ENCODE data around the gene FRY. TPM values are rescaled to one million over a fixed set of nuclear protein-coding genes. Genes with fewer than 3 reads are reported as not detected.

Gene FRY
- total and polyA plus RNA-seq, 2 of the 13 experiments (the other 11 are each of a cell fraction or from before 2014, with no cell fraction given) = 8.2 to 13.1 TPM

DNA sequence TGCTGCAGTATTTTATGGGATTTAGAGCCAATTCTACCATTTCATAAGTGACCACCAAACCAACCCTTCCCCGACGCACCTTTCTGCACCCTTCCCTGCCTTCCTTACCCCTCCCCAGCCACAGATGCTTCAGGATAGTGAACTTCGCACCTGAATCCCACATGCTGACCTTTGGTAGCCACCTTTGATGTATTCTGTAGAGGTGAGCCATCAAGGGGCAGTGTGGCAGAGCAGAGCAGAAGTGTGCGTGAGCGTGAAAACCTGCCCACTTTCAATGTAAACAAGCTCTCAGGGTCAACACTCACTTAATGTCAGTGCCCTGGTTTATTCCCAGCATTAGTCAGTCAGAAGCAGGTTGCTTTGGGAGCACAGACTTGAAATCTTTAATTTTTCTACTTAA lies 107.7 kb downstream of the FRY start:
- in situ Hi-C loops (cut with HindIII; ENCODE audit: extremely low pct_ligation_motif_present, low pct_unique_long_range_greater_than_20kb) (loop anchor here (25.0 kb wide), 1 partner anchor 102 kb away; the partner anchor contains the start of gene FRY), intact Hi-C loops (cut with micrococcal nuclease; ENCODE audit: unreplicated experiment) (loop anchor here (1.0 kb wide), 1 partner anchor 108 kb away; the partner anchor contains the start of gene FRY)
- DNase-seq (ENCODE audit: low spot score) = peak; percentile 63
- Histone ChIP-seq H3K27ac (ENCODE audit: extremely low read length, insufficient read depth, low read length) (peak overlapping the region; percentile 45), H2AFZ (ENCODE audit: low read length) (no peak overlapping the region), H3K27me3 (ENCODE audit: control insufficient read depth in 1 of 2, insufficient read depth in 2 of 2, low read length in 2 of 2) (no peaks in the 10 kb centered on the region), H4K20me1 (ENCODE audit: insufficient read depth, low read length) (no peaks in the 10 kb centered on the region), H3K79me2 (ENCODE audit: insufficient read depth, low read length) (no peaks in the 10 kb centered on the region), H3K4me3 (replicated peaks in 1 of 3; ENCODE audit: insufficient read depth in 1 of 3, low read depth in 2 of 3, low read length in 3 of 3) (no peak overlapping the region), H3K9me3 (ENCODE audit: low read length) (no peaks in the 10 kb centered on the region), H3K4me1 (ENCODE audit: insufficient read depth, low read length) (peaks cover 74% of the 10 kb centered on the region), H3K4me2 (ENCODE audit: low read depth, low read length) (peak overlapping the region; percentile 41), H3K36me3 (replicated peaks in 1 of 2; ENCODE audit: control insufficient read depth in 1 of 2, insufficient read depth in 2 of 2, low read length in 2 of 2) (0 out of 5 replicates have a peak, but pooled peaks cover 0 to 2% of the 10 kb centered on the region in 2 experiments), H3K9ac (ENCODE audit: insufficient read depth, low read depth, low read length) (no peak overlapping the region)
- ATAC-seq = peak; percentile 45
- POLR2A ChIA-PET = no interaction called here
- 7% methylated on average over 5 of the region's 5 CpGs for WGBS (ENCODE audit: low lambda C conversion rate)
- CTCF ChIA-PET (ENCODE audit: low intra/inter-chr PET ratio, low total read pairs) = no interaction called here
- peak; percentile 81 for FAIRE-seq
- no TSS peak for BruUV-seq (replicated peaks)
- no peak for TF ChIP-seq ZNF431 (CRISPR knock-in tag; IDR thresholded peaks at IDR 0.05; ENCODE audit: borderline replicate concordance, low read depth)
- TF ChIP-seq FOXK1 (CRISPR knock-in tag; IDR thresholded peaks at IDR 0.05; ENCODE audit: borderline replicate concordance, low read depth) = peak; percentile 92
- no peak for TF ChIP-seq MEF2D (CRISPR knock-in tag; IDR thresholded peaks at IDR 0.05)
- no peak for TF ChIP-seq HNRNPL (IDR thresholded peaks at IDR 0.05; ENCODE audit: low read depth, low read length)
- no peak for TF ChIP-seq FOXK2 (IDR thresholded peaks at IDR 0.05)
- no peak for TF ChIP-seq CSRNP2 (CRISPR knock-in tag; conservative IDR thresholded peaks at IDR 0.05; ENCODE audit: low read depth)
- TF ChIP-seq ZFX (CRISPR knock-in tag; IDR thresholded peaks at IDR 0.05; ENCODE audit: low read depth) = 0 out of 2 replicates have a peak, but pooled peaks have one; percentile 22
- no peak for TF ChIP-seq MLLT10 (CRISPR knock-in tag; IDR thresholded peaks at IDR 0.05)
- no peak for TF ChIP-seq ZNF496 (CRISPR knock-in tag; IDR thresholded peaks at IDR 0.05; ENCODE audit: insufficient replicate concordance)
- peak; percentile 68; the same call in 1 of the 2 replicates for TF ChIP-seq ZFP36L1 (CRISPR knock-in tag; IDR thresholded peaks at IDR 0.05)
- TF ChIP-seq, protein P1, sequence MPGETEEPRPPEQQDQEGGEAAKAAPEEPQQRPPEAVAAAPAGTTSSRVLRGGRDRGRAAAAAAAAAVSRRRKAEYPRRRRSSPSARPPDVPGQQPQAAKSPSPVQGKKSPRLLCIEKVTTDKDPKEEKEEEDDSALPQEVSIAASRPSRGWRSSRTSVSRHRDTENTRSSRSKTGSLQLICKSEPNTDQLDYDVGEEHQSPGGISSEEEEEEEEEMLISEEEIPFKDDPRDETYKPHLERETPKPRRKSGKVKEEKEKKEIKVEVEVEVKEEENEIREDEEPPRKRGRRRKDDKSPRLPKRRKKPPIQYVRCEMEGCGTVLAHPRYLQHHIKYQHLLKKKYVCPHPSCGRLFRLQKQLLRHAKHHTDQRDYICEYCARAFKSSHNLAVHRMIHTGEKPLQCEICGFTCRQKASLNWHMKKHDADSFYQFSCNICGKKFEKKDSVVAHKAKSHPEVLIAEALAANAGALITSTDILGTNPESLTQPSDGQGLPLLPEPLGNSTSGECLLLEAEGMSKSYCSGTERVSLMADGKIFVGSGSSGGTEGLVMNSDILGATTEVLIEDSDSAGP (CRISPR knock-in tag; IDR thresholded peaks at IDR 0.05; ENCODE audit: borderline replicate concordance) = no peak; the same call in 1 of the 2 replicates
- peak; percentile 8; the same call in 1 of the 2 replicates for TF ChIP-seq SMC3 (IDR thresholded peaks at IDR 0.05; ENCODE audit: low read length)
- TF ChIP-seq ZSCAN20 (CRISPR knock-in tag; IDR thresholded peaks at IDR 0.05; ENCODE audit: borderline replicate concordance) = no peak
- TF ChIP-seq HES4 (CRISPR knock-in tag; IDR thresholded peaks at IDR 0.05; ENCODE audit: borderline replicate concordance) = no peak
- TF ChIP-seq ZFP62 (CRISPR knock-in tag; IDR thresholded peaks at IDR 0.05) = no peak
- no peak for TF ChIP-seq ZNF124 (CRISPR knock-in tag; IDR thresholded peaks at IDR 0.05)
- peak; percentile 97 for TF ChIP-seq ZBTB39 (CRISPR knock-in tag; IDR thresholded peaks at IDR 0.05)
- TF ChIP-seq, protein P2, sequence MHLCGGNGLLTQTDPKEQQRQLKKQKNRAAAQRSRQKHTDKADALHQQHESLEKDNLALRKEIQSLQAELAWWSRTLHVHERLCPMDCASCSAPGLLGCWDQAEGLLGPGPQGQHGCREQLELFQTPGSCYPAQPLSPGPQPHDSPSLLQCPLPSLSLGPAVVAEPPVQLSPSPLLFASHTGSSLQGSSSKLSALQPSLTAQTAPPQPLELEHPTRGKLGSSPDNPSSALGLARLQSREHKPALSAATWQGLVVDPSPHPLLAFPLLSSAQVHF (CRISPR knock-in tag; IDR thresholded peaks at IDR 0.05) = no peak
- peak; percentile 53; the same call in 1 of the 2 replicates for TF ChIP-seq NR2C2 (CRISPR knock-in tag; IDR thresholded peaks at IDR 0.05; ENCODE audit: borderline replicate concordance)
- no peak for TF ChIP-seq ATF7-NPFF (CRISPR knock-in tag; IDR thresholded peaks at IDR 0.05; ENCODE audit: low read depth)

All from HepG2 (cell line).